Neural progenitor cell (in vitro differentiated cells): ENCODE data around the gene ORC1. TPM values are rescaled to one million over a fixed set of nuclear protein-coding genes. Genes with fewer than 3 reads are reported as not detected.

Experiments used
- DNase-seq: peaks from one replicate; pipeline ENCODE4 v3.0.0-alpha.2; 2016; ENCODE audit warnings: low spot score
- H2AFZ ChIP-seq: fragments of 200-600 bp; sonication (generic); replicated peaks from 2 replicates; pipeline ENCODE4 v1.6.1; 2016; ENCODE audit warnings: antibody characterized with exemption
- H3F3A ChIP-seq: fragments of 200-600 bp; sonication (generic); 2 replicates; pipeline ENCODE4 v1.6.1; 2016; ENCODE audit warnings: antibody characterized with exemption, low read depth
- H3K27ac ChIP-seq: fragments of 200-600 bp; sonication (generic); 2 replicates; pipeline ENCODE4 v1.5.1; 2016; ENCODE audit warnings: mild to moderate bottlenecking
- H3K27me3 ChIP-seq: fragments of 200-600 bp; sonication (generic); 2 replicates; pipeline ENCODE4 v1.6.1; 2016; ENCODE audit warnings: mild to moderate bottlenecking, moderate library complexity
- H3K36me3 ChIP-seq: fragments of 200-600 bp; sonication (generic); 2 replicates; pipeline ENCODE4 v1.5.1; 2016
- H3K4me1 ChIP-seq: fragments of 200-600 bp; sonication (generic); 2 replicates; pipeline ENCODE4 v1.6.1; 2016; ENCODE audit warnings: mixed run types
- H3K4me2 ChIP-seq: fragments of 200-600 bp; sonication (generic); 2 replicates; pipeline ENCODE4 v1.6.1; 2016
- H3K4me3 ChIP-seq: fragments of 200-600 bp; sonication (generic); 2 replicates; pipeline ENCODE4 v1.5.1; 2016
- H3K79me2 ChIP-seq: fragments of 200-600 bp; sonication (generic); 2 replicates; pipeline ENCODE4 v1.6.1; 2016; ENCODE audit warnings: low read depth
- H3K9ac ChIP-seq: fragments of 200-600 bp; sonication (generic); 2 replicates; pipeline ENCODE4 v1.6.1; 2016
- H3K9me3 ChIP-seq: fragments of 200-600 bp; sonication (generic); 2 replicates; pipeline ENCODE4 v1.5.1; 2016; ENCODE audit warnings: low read depth
- H4K20me1 ChIP-seq: fragments of 200-600 bp; sonication (generic); 2 replicates; pipeline ENCODE4 v1.6.1; 2016; ENCODE audit warnings: low read depth
- H3K27ac Mint-ChIP-seq: 3 replicates; pipeline ENCODE4 v1.8.0; 2021; ENCODE audit warnings: mixed read lengths
- H3K27me3 Mint-ChIP-seq: 2 replicates; pipeline ENCODE4 v1.8.0; 2022; ENCODE audit warnings: low read depth, mild to moderate bottlenecking, inconsistent platforms, moderate library complexity, mixed read lengths; ENCODE audit not compliant: insufficient read depth
- H3K36me3 Mint-ChIP-seq: 3 replicates; pipeline ENCODE4 v1.8.0; 2021; ENCODE audit warnings: mixed read lengths
- H3K4me1 Mint-ChIP-seq: 3 replicates; pipeline ENCODE4 v1.8.0; 2021; ENCODE audit warnings: mixed read lengths
- H3K4me3 Mint-ChIP-seq: 3 replicates; pipeline ENCODE4 v1.8.0; 2021; ENCODE audit warnings: mild to moderate bottlenecking, moderate library complexity, mixed read lengths
- H3K9me3 Mint-ChIP-seq: 3 replicates; pipeline ENCODE4 v1.8.0; 2020; ENCODE audit warnings: mixed read lengths
- CTCF ChIP-seq: fragments of 200-600 bp; sonication (generic); IDR thresholded peaks from 2 replicates; pipeline ENCODE4 v1.5.1; 2017; ENCODE audit warnings: antibody characterized with exemption, mild to moderate bottlenecking
- EZH2 ChIP-seq: fragments of 200-600 bp; sonication (generic); IDR thresholded peaks from 2 replicates; pipeline ENCODE4 v1.6.1; 2017; ENCODE audit warnings: antibody characterized with exemption, mild to moderate bottlenecking, moderate library complexity
- EZH2phosphoT487 ChIP-seq: fragments of 200-600 bp; sonication (generic); IDR thresholded peaks from 2 replicates; pipeline ENCODE4 v1.6.1; 2017; ENCODE audit warnings: antibody characterized with exemption
- total RNA-seq: library from RNA; depleted of rRNA; stranded (reverse); fragments of >200 nt; gene quantifications from 2 replicates; pipeline ENCODE4 v1.2.3, GENCODE V29; 2015; ENCODE audit warnings: low replicate concordance

Gene ORC1
- total RNA-seq, 1 donor from 2014 or later, result 42.4 TPM

GRCh38 chr1:52423055-52423454 lies 18.8 kb upstream of the ORC1 start:
- H3K36me3 ChIP-seq, result peaks cover 28% of the 10 kb centered on the region
- TF ChIP-seq EZH2, result no peak
- no peak for TF ChIP-seq CTCF
- no peak for TF ChIP-seq EZH2phosphoT487
- Mint-ChIP-seq H3K36me3 (peaks cover 16% of the 10 kb centered on the region), H3K4me1 (peaks cover 5% of the 10 kb centered on the region), H3K4me3 (no peak overlapping the region), H3K9me3 (no peaks in the 10 kb centered on the region), H3K27me3 (no peaks in the 10 kb centered on the region), H3K27ac (no peak overlapping the region)
- no peaks in the 10 kb centered on the region for H3K79me2 ChIP-seq
- H3F3A ChIP-seq, result peaks cover 31% of the 10 kb centered on the region
- peaks cover 11% of the 10 kb centered on the region for H3K4me1 ChIP-seq
- no peaks in the 10 kb centered on the region for H3K9me3 ChIP-seq
- no peak for DNase-seq
- no peak overlapping the region for H3K27ac ChIP-seq
- H3K4me3 ChIP-seq, result no peak overlapping the region
- no peak overlapping the region for H3K4me2 ChIP-seq
- H3K9ac ChIP-seq, result no peak overlapping the region
- no peaks in the 10 kb centered on the region for H3K27me3 ChIP-seq
- no peaks in the 10 kb centered on the region for H4K20me1 ChIP-seq
- H2AFZ ChIP-seq, result no peak overlapping the region

- Histone ChIP-seq H3K27ac (peak overlapping the region; percentile 26), H3F3A (peaks cover 38% of the 10 kb centered on the region), H3K9me3 (no peaks in the 10 kb centered on the region), H3K4me3 (no peak overlapping the region), H3K79me2 (no peaks in the 10 kb centered on the region), H2AFZ (no peak overlapping the region), H3K9ac (no peak overlapping the region), H3K4me2 (no peak overlapping the region), H4K20me1 (no peaks in the 10 kb centered on the region), H3K27me3 (no peaks in the 10 kb centered on the region), H3K36me3 (peaks cover 28% of the 10 kb centered on the region), H3K4me1 (no peaks in the 10 kb centered on the region)
- no peak for DNase-seq
- TF ChIP-seq EZH2phosphoT487, result no peak
- TF ChIP-seq CTCF, result no peak
- TF ChIP-seq EZH2, result no peak
- H3K27ac Mint-ChIP-seq, result no peak overlapping the region
- H3K4me1 Mint-ChIP-seq, result no peaks in the 10 kb centered on the region
- H3K36me3 Mint-ChIP-seq, result peaks cover 14% of the 10 kb centered on the region
- H3K27me3 Mint-ChIP-seq, result no peaks in the 10 kb centered on the region
- H3K4me3 Mint-ChIP-seq, result no peak overlapping the region
- H3K9me3 Mint-ChIP-seq, result no peaks in the 10 kb centered on the region
Observed at GRCh38 chr1:52420713-52421112, 16.5 kb upstream of the ORC1 start.

- Histone ChIP-seq H2AFZ (no peak overlapping the region), H3K9ac (no peak overlapping the region), H3K36me3 (peaks cover 20% of the 10 kb centered on the region), H3K27ac (no peak overlapping the region), H3K9me3 (no peaks in the 10 kb centered on the region), H3K4me3 (no peak overlapping the region), H3K27me3 (no peaks in the 10 kb centered on the region), H3K4me2 (no peak overlapping the region), H3F3A (peaks cover 24% of the 10 kb centered on the region), H4K20me1 (no peaks in the 10 kb centered on the region), H3K4me1 (no peaks in the 10 kb centered on the region), H3K79me2 (no peaks in the 10 kb centered on the region)
- Mint-ChIP-seq H3K27me3 (no peaks in the 10 kb centered on the region), H3K27ac (no peak overlapping the region), H3K4me1 (no peaks in the 10 kb centered on the region), H3K4me3 (no peak overlapping the region), H3K36me3 (peaks cover 17% of the 10 kb centered on the region), H3K9me3 (no peaks in the 10 kb centered on the region)
- no peak for DNase-seq
- TF ChIP-seq CTCF (no peak), EZH2 (no peak)
Observed at GRCh38 chr1:52416811-52417210, 12.6 kb upstream of the ORC1 start.

- no peaks in the 10 kb centered on the region for H3K9me3 ChIP-seq
- H3K27ac Mint-ChIP-seq, result no peak overlapping the region
- no peak overlapping the region for H3K9ac ChIP-seq
- no peak for DNase-seq
- TF ChIP-seq EZH2phosphoT487 (no peak), CTCF (no peak), EZH2 (no peak)
- H2AFZ ChIP-seq, result no peak overlapping the region
- H3K4me2 ChIP-seq, result no peak overlapping the region
- no peaks in the 10 kb centered on the region for H4K20me1 ChIP-seq
- no peaks in the 10 kb centered on the region for H3K9me3 Mint-ChIP-seq
- H3K36me3 ChIP-seq, result peaks cover 16% of the 10 kb centered on the region
- H3K4me1 ChIP-seq, result no peaks in the 10 kb centered on the region
- H3K27me3 ChIP-seq, result no peaks in the 10 kb centered on the region
- peaks cover 23% of the 10 kb centered on the region for H3F3A ChIP-seq
- no peaks in the 10 kb centered on the region for H3K27me3 Mint-ChIP-seq
- H3K4me3 ChIP-seq, result no peak overlapping the region
- H3K36me3 Mint-ChIP-seq, result peaks cover 26% of the 10 kb centered on the region
- no peaks in the 10 kb centered on the region for H3K4me1 Mint-ChIP-seq
- H3K4me3 Mint-ChIP-seq, result no peak overlapping the region
- H3K27ac ChIP-seq, result no peak overlapping the region
- H3K79me2 ChIP-seq, result no peaks in the 10 kb centered on the region
Observed at GRCh38 chr1:52414942-52415341, 10.7 kb upstream of the ORC1 start.
